ENCODE results near the gene DIP2C.

GRCh38 chr10:734481-734880, 45.0 kb upstream of the DIP2C start:
- TF ChIP-seq POLR2A (IDR thresholded peaks at IDR 0.05) (no peak), CTCF (IDR thresholded peaks at IDR 0.05) (no peak)
